MM.1S (cell line): ENCODE results near the gene TTC13.

ENCODE experiments used
- DNase-seq: peaks from one replicate; pipeline ENCODE4 v3.0.0-alpha.2; 2015
- H2AFZ ChIP-seq: fragments of 300-600 bp; sonication (generic); 2 replicates; pipeline ENCODE4 v1.6.0; 2016; ENCODE audit warnings: antibody characterized with exemption, low read length
- H3F3A ChIP-seq: fragments of 300-600 bp; sonication (generic); 2 replicates; pipeline ENCODE4 v1.6.1; 2016; ENCODE audit warnings: mild to moderate bottlenecking, antibody characterized with exemption, low read length, moderate library complexity, mixed read lengths; ENCODE audit not compliant: insufficient read depth
- H3K27ac ChIP-seq: fragments of 300-600 bp; sonication (generic); 2 replicates; pipeline ENCODE4 v1.5.1; 2016; ENCODE audit warnings: mild to moderate bottlenecking, low read length
- H3K27me3 ChIP-seq: fragments of 300-600 bp; sonication (generic); replicated peaks from 2 replicates; pipeline ENCODE4 v1.6.0; 2016; ENCODE audit warnings: low read length; ENCODE audit not compliant: insufficient read depth
- H3K36me3 ChIP-seq: fragments of 300-600 bp; sonication (generic); replicated peaks from 2 replicates; pipeline ENCODE4 v1.6.1; 2016; ENCODE audit warnings: mild to moderate bottlenecking, low read length, mixed read lengths; ENCODE audit not compliant: insufficient read depth
- H3K4me1 ChIP-seq: fragments of 300-600 bp; sonication (generic); 2 replicates; pipeline ENCODE4 v1.6.1; 2016; ENCODE audit warnings: low read length, mixed read lengths
- H3K4me2 ChIP-seq: fragments of 300-600 bp; sonication (generic); 2 replicates; pipeline ENCODE4 v1.6.0; 2016; ENCODE audit warnings: low read depth, low read length
- H3K4me3 ChIP-seq: fragments of 300-600 bp; sonication (generic); 2 replicates; pipeline ENCODE4 v1.5.1; 2016; ENCODE audit warnings: low read length, mixed read lengths
- H3K79me2 ChIP-seq: fragments of 300-600 bp; sonication (generic); 2 replicates; pipeline ENCODE4 v1.6.1; 2016; ENCODE audit warnings: mixed run types, low read length, mixed read lengths
- H3K9ac ChIP-seq: fragments of 300-600 bp; sonication (generic); 2 replicates; pipeline ENCODE4 v1.6.1; 2016; ENCODE audit warnings: low read length, mixed read lengths
- H3K9me2 ChIP-seq: fragments of 300-600 bp; sonication (generic); replicated peaks from 2 replicates; pipeline ENCODE4 v1.6.1; 2016; ENCODE audit warnings: mild to moderate bottlenecking, low read length, mixed read lengths; ENCODE audit not compliant: insufficient read depth
- H3K9me3 ChIP-seq: fragments of 300-600 bp; sonication (generic); replicated peaks from 2 replicates; pipeline ENCODE4 v1.6.1; 2016; ENCODE audit warnings: mild to moderate bottlenecking, low read length, mixed read lengths; ENCODE audit not compliant: insufficient read depth
- H4K20me1 ChIP-seq: fragments of 300-600 bp; sonication (generic); 2 replicates; pipeline ENCODE4 v1.6.1; 2016; ENCODE audit warnings: mild to moderate bottlenecking, low read length, moderate library complexity, mixed read lengths; ENCODE audit not compliant: insufficient read depth
- EZH2 ChIP-seq: fragments of 300-600 bp; sonication (generic); optimal IDR thresholded peaks from 2 replicates; pipeline ENCODE3; 2017; ENCODE audit warnings: low read depth, mild to moderate bottlenecking, antibody characterized with exemption, low read length, mixed read lengths
- EZH2phosphoT487 ChIP-seq: fragments of 300-600 bp; sonication (generic); IDR thresholded peaks from 2 replicates; pipeline ENCODE4 v1.6.1; 2018; ENCODE audit warnings: antibody characterized with exemption, low read length
- TF ChIP-seq, protein P1 (sequence below): fragments of 300-600 bp; sonication (generic); IDR thresholded peaks from 2 replicates; pipeline ENCODE4 v1.5.1; 2016; ENCODE audit warnings: antibody characterized with exemption, low read length, mixed read lengths

Gene TTC13

GRCh38 chr1:230865062-230865817, 113.4 kb downstream of the TTC13 start:
- no peak for TF ChIP-seq EZH2
- TF ChIP-seq EZH2phosphoT487, result no peak
- TF ChIP-seq, protein P1, sequence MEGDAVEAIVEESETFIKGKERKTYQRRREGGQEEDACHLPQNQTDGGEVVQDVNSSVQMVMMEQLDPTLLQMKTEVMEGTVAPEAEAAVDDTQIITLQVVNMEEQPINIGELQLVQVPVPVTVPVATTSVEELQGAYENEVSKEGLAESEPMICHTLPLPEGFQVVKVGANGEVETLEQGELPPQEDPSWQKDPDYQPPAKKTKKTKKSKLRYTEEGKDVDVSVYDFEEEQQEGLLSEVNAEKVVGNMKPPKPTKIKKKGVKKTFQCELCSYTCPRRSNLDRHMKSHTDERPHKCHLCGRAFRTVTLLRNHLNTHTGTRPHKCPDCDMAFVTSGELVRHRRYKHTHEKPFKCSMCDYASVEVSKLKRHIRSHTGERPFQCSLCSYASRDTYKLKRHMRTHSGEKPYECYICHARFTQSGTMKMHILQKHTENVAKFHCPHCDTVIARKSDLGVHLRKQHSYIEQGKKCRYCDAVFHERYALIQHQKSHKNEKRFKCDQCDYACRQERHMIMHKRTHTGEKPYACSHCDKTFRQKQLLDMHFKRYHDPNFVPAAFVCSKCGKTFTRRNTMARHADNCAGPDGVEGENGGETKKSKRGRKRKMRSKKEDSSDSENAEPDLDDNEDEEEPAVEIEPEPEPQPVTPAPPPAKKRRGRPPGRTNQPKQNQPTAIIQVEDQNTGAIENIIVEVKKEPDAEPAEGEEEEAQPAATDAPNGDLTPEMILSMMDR, result no peak
- no peak overlapping the region for H3K27ac ChIP-seq
- H3F3A ChIP-seq, result no peaks in the 10 kb centered on the region
- 0 out of 2 replicates have a peak, but pooled peaks cover 8% of the 10 kb centered on the region for H3K27me3 ChIP-seq
- H3K4me2 ChIP-seq, result no peak overlapping the region
- H3K9ac ChIP-seq, result no peak overlapping the region
- no peaks in the 10 kb centered on the region for H3K9me2 ChIP-seq
- H4K20me1 ChIP-seq, result no peaks in the 10 kb centered on the region
- no peak overlapping the region for H2AFZ ChIP-seq
- no peak for DNase-seq
- no peaks in the 10 kb centered on the region for H3K4me1 ChIP-seq
- H3K79me2 ChIP-seq, result no peaks in the 10 kb centered on the region
- H3K9me3 ChIP-seq, result no peaks in the 10 kb centered on the region
- H3K4me3 ChIP-seq, result no peak overlapping the region
- no peaks in the 10 kb centered on the region for H3K36me3 ChIP-seq

GRCh38 chr1:230864441-230864840, 114.2 kb downstream of the TTC13 start:
- Histone ChIP-seq H3K4me1 (no peaks in the 10 kb centered on the region), H3K9ac (no peak overlapping the region), H3K4me2 (no peak overlapping the region), H3K9me3 (no peaks in the 10 kb centered on the region), H3F3A (no peaks in the 10 kb centered on the region), H3K9me2 (no peaks in the 10 kb centered on the region), H2AFZ (no peak overlapping the region), H4K20me1 (no peaks in the 10 kb centered on the region), H3K27ac (no peak overlapping the region), H3K4me3 (no peak overlapping the region), H3K79me2 (no peaks in the 10 kb centered on the region), H3K36me3 (no peaks in the 10 kb centered on the region), H3K27me3 (0 out of 2 replicates have a peak, but pooled peaks cover 8% of the 10 kb centered on the region)
- DNase-seq, result no peak
- TF ChIP-seq EZH2, result no peak
- TF ChIP-seq, protein P1, result no peak
- TF ChIP-seq EZH2phosphoT487, result no peak

DNA sequence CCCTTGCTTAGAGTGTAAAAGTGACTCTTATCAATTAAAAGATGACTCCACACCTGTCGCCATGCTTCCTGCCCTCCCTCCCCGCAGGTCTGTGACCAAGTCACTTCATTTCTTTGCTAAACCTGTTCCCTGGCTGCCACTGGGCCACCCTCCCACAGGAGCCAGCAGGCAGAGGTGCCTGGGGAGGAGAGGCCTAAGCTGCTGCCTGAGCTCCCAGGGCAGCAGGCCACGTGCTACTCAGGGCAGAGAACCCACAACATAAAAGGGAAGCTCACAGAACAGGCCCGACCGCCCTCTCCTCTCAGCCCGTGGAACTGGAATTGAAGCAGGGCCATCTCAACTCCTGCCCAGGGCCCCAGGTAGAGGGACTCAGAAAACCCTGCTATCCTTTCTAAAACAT, 115.2 kb downstream of the TTC13 start:
- Histone ChIP-seq H4K20me1 (no peaks in the 10 kb centered on the region), H3K4me1 (no peaks in the 10 kb centered on the region), H3K27ac (no peak overlapping the region), H3K36me3 (no peaks in the 10 kb centered on the region), H3K27me3 (0 out of 2 replicates have a peak, but pooled peaks cover 8% of the 10 kb centered on the region), H3F3A (no peaks in the 10 kb centered on the region), H2AFZ (no peak overlapping the region), H3K9ac (no peak overlapping the region), H3K79me2 (no peaks in the 10 kb centered on the region), H3K4me2 (no peak overlapping the region), H3K9me2 (no peaks in the 10 kb centered on the region), H3K9me3 (no peaks in the 10 kb centered on the region), H3K4me3 (no peak overlapping the region)
- DNase-seq, result no peak
- TF ChIP-seq EZH2 (no peak), EZH2phosphoT487 (no peak)
- TF ChIP-seq, protein P1, result no peak
